ENCODE measurements around the gene VSTM2B.

DNA sequence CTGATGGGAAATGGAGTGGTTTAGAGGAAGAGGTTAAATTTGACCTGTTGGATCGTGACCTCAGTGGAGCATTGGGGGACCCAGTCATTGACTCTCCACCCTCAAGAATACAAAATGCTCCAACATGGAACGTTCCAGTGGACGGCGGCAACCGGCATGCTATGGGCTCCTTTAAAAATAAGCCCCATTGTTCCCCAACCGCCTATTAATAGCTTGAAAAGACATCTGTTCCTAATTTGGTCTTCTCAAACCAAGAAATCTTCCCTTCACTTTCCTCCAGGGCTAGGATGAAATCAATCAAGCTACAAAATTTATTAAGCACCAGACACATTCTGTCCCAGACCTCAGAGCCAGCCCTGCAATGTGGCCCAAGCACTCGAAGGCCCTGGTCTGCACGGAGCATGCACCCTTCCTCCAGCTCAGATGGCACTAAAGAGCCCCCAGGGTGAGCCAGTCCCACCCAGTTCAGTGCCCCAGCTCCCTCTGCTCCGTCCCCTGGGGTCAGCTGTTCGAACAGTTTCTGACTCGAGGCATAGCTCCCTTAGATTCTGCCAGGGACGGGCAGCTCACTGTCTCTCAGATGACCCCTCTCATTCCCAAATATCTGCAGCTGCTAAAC is 22.5 kb upstream of the VSTM2B start:
- no peak for TF ChIP-seq EZH2 (IDR thresholded peaks at IDR 0.05; ENCODE audit: low read depth)
- TF ChIP-seq, protein P1, sequence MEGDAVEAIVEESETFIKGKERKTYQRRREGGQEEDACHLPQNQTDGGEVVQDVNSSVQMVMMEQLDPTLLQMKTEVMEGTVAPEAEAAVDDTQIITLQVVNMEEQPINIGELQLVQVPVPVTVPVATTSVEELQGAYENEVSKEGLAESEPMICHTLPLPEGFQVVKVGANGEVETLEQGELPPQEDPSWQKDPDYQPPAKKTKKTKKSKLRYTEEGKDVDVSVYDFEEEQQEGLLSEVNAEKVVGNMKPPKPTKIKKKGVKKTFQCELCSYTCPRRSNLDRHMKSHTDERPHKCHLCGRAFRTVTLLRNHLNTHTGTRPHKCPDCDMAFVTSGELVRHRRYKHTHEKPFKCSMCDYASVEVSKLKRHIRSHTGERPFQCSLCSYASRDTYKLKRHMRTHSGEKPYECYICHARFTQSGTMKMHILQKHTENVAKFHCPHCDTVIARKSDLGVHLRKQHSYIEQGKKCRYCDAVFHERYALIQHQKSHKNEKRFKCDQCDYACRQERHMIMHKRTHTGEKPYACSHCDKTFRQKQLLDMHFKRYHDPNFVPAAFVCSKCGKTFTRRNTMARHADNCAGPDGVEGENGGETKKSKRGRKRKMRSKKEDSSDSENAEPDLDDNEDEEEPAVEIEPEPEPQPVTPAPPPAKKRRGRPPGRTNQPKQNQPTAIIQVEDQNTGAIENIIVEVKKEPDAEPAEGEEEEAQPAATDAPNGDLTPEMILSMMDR (conservative IDR thresholded peaks at IDR 0.05) = no peak
